AML-193 (cell line): Measurements from ENCODE around the gene SNX21.
"Not testable (repeated sequence)": the region's sequence is repeated elsewhere in the genome, so short reads cannot be mapped to it uniquely, and the experiment has no call there.

Source experiments
- DNase-seq, 2 experiments: peaks; one replicate each; lab custom pipeline; 2025; lab: John Stamatoyannopoulos, UW

Gene SNX21, protein sequence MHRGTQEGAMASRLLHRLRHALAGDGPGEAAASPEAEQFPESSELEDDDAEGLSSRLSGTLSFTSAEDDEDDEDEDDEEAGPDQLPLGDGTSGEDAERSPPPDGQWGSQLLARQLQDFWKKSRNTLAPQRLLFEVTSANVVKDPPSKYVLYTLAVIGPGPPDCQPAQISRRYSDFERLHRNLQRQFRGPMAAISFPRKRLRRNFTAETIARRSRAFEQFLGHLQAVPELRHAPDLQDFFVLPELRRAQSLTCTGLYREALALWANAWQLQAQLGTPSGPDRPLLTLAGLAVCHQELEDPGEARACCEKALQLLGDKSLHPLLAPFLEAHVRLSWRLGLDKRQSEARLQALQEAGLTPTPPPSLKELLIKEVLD

DNA sequence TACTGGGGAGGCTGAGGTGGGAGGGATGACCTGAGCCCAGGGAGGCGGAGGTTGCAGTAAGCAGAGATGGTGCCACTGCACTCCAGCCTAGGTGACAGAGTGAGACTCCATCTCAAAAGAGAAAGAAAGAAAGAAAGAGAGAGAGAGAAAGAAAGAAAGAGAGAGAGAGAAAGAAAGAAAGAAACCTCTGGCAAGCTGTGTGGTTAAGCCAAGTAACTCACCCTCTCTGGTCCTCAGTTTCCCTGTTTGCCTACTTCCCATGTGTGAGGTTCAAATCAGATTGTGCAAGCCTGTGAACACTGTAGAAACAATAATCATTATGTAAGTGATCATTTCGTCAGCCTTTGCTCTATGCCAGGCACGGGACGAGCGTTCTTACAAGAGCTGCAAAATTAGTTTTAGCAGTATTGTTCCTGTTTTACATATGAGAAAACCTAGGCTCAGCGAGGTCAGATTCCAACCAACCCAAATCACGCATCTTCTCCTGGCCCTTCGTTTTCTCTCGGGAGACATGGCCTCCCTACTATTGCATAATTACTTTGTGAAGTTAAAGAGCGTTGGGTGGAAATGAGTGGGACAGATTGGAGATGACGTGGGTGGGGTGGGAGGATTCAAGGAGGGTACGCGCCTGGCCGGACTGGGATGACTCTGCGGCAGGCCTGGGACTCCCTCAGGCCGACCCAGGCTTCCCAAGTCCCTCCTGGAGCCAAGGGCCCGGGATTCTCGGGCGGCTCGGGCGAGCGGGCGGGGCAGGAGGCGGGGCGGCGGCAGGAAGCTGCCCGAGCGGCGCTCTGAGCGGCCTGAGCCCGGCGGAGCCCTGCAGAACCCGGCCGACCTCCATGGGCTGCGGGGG, at the start of gene SNX21:
TSS of gene SNX21 (plus strand) at position 770 of the 853 bp plus-strand sequence. CDS start 121 bp downstream, outside the sequence.
- peak; percentile 55 to 62 for DNase-seq

- no peak for DNase-seq
These were observed 45.2 kb upstream of the SNX21 start for GRCh38 chr20:45788351-45788750.

- peak; percentile 52 to 55 for DNase-seq
These were observed 41.1 kb upstream of the SNX21 start for GRCh38 chr20:45792317-45793118.

GRCh38 chr20:45796337-45797065, 37.1 kb upstream of the SNX21 start:
- DNase-seq = no peak

GRCh38 chr20:45797510-45797909, 36.1 kb upstream of the SNX21 start:
- DNase-seq = not testable (repeated sequence)

DNA sequence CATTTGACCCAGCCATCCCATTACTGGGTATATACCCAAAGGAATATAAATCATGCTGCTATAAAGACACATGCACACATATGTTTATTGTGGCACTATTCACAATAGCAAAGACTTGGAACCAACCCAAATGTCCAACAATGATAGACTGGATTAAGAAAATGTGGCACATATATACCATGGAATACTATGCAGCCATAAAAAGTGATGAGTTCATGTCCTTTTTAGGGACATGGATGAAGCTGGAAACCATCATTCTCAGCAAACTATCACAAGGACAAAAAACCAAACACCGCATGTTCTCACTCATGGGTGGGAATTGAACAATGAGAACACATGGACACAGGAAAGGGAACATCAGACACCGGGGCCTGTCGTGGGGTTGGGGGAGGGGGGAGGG, 35.6 kb upstream of the SNX21 start:
- DNase-seq = not testable (repeated sequence)

GRCh38 chr20:45798935-45799642, 34.5 kb upstream of the SNX21 start:
- peak; percentile 60 to 72 for DNase-seq

DNA sequence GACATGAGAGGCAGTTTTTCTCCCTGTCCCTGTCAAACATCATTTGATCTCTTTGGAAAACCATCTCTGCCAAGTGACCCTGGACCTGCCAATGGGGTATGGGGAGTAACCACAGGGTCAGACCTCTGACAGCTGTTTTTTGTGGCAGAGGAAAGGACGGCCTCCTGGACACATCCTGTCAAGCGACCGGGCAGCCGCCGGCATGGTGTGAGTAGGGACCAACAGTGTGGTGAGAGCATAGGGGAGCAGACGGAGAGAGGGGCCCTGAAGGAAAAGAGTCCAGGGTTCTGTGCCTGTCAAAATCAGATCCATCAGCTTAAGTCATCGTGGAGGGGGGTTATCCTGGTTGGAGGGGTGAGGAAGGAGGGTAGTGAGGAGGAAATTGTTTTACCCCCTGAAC, 31.7 kb upstream of the SNX21 start:
- no peak for DNase-seq

GRCh38 chr20:45810191-45810970, 23.2 kb upstream of the SNX21 start:
- DNase-seq = no peak

DNA sequence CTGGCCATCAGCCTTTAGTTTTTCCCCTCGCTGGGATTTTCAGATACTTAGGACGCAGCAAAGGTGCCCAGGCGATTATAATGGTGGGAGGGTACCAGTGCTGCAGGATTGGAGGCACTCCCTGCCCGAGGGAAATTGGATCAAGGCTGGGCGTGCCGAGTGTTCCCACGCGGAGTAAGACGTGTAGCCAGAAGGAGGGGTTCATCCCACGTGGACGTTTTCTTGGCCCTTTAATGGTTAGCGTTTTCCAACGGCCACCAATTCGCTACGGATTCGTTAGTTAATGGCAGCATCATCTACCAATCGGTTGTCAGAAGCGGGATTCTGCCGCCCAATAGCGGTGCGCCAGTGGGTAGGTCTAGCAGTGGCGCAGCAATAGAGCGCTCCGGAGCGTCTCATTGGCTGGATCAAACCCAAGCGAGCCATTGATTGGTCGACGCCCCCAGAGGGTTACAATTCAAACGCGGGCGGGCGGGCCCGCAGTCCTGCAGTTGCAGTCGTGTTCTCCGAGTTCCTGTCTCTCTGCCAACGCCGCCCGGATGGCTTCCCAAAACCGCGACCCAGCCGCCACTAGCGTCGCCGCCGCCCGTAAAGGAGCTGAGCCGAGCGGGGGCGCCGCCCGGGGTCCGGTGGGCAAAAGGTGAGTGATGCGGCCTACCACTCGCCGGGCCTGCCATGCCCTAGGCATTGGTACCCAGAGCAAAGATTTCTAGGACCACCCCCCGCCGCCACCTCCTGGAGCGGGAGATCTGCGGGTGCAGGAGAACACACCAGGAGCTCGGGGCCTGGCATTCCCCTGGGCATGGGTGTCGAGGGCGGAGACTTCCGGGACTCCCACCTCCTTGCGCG, 21.2 kb upstream of the SNX21 start, which contains the start of gene UBE2C:
TSS of gene UBE2C (plus strand) at position 488 of the 849 bp plus-strand sequence. CDS start at position 540, 52 bp downstream.
- DNase-seq = peak; percentile 88

DNA sequence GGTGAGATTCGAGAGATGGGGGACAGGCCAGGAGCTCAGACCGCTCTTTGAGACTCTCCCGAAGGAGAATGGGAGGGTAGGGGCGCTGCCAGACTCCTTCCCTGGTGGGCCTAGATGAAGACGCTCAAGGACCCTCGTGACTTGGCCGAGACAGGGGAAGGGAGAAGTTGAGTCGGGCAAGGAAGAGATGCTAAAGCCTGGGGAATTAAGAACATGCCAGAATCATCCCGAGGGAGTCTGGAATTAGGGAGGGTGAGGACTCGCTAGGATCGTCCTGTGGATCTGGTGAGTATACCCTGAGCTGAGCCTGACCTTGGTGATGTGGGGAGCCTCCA, 20.6 kb upstream of the SNX21 start:
- DNase-seq = no peak

GRCh38 chr20:45813489-45813888, 20.1 kb upstream of the SNX21 start:
- DNase-seq = no peak

- no peak for DNase-seq
These were observed 19.3 kb upstream of the SNX21 start for GRCh38 chr20:45814314-45814713.

DNA sequence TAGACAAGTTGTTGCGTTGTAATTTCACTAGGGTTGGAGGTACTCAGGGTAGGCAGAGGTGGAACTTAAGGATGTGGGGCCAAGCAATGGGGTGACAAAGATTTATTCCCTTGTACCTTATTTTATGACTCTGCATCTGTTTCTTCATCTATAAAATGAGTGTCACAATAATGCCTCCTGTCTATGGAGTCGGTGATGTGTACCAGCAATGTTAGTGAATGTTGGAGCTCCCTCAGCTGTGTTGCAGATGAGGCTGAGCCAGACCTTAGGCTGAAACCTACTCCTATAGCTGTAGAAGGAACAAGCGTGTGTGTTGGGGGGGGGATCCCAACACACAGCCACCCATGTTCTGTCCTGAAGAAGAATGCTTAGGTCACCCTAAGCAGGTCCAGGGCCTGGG, 16.6 kb upstream of the SNX21 start:
- no peak for DNase-seq

DNA sequence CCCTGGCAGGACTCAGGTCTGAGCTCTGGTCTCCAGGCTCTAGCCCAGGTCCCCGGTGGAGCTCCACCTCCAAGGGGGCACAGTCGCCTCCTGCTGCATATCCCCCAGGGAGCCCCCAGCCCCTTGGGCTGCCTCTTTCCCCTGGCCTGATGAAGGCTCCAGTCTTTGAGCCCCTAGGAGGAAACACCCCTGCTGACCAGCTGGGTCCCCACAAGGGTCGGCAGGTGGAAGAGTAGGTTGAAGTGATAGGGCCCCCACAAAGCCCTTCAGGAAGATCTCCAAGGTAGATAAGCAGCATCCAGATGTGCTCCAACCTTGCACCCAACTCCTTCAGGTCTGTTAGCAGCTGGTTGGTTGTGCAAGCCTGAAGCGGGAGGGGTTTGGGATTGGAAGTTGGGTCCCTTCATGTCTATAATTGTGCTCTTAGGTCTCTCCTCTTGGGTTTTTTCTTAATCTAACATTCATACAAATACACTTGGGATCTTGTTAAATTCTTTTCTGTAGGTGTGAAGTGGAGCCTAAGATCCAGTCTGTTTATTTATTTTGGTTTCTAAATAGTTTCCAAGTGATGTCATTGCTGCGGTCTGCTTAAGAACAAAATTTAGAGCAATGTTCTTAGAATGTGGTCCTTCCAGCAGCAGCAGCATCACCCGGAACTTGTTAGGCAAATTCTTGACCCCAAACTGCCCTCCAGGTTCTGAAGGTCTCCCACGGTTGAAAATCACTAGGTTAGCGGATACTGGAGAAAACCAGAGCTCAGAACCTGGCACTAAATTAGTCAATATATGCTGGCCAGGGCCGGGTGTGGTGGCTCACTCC, 16.0 kb upstream of the SNX21 start:
- no peak for DNase-seq

- no peak for DNase-seq
These were observed 15.4 kb upstream of the SNX21 start for GRCh38 chr20:45818239-45818638.

- no peak for DNase-seq
These were observed 14.1 kb upstream of the SNX21 start for GRCh38 chr20:45819466-45819865.

- DNase-seq = no peak
These were observed 11.7 kb upstream of the SNX21 start for GRCh38 chr20:45821947-45822346.
